Natural killer cell (primary cell): ENCODE measurements around the gene PTPRN2. TPM values are rescaled to one million over a fixed set of nuclear protein-coding genes. Genes with fewer than 3 reads are reported as not detected.

Source experiments
- ATAC-seq, 3 donors: fragments of 150-1000 bp in 2 of 3; fragments of 200-7000 bp in 1 of 3; cut with Tn5 transposase; 1 replicate in 1 of 3; 2 replicates in 2 of 3; pipeline ENCODE4 v1.10.0; 2021; ENCODE audit warnings: mild to moderate bottlenecking in 2 of 3, moderate library complexity in 2 of 3
- DNase-seq, 2 donors: peaks; one replicate each; pipeline versions ENCODE4 v3.0.0 to v3.0.0-alpha.2; 2013 to 2021; ENCODE audit warnings: mixed read lengths in 1 of 2
- H3K27ac ChIP-seq: one replicate; pipeline ENCODE4 v1.5.1; 2013; ENCODE audit warnings: mild to moderate bottlenecking, low read length
- H3K27me3 ChIP-seq: one replicate; pipeline ENCODE4 v1.6.1; 2013; ENCODE audit warnings: low read length; ENCODE audit not compliant: control insufficient read depth, insufficient read depth
- H3K36me3 ChIP-seq: one replicate; pipeline ENCODE4 v1.6.1; 2013; ENCODE audit warnings: low read length; ENCODE audit not compliant: control insufficient read depth, insufficient read depth
- H3K4me1 ChIP-seq: one replicate; pipeline ENCODE4 v1.6.1; 2013; ENCODE audit warnings: low read length; ENCODE audit not compliant: control insufficient read depth, insufficient read depth
- H3K4me3 ChIP-seq: one replicate; pipeline ENCODE4 v1.5.1; 2013; ENCODE audit warnings: low read length
- H3K9me3 ChIP-seq: one replicate; pipeline ENCODE4 v1.6.1; 2013; ENCODE audit warnings: low read length; ENCODE audit not compliant: control insufficient read depth, insufficient read depth
- H3K27ac Mint-ChIP-seq, 2 donors: one replicate each; pipeline ENCODE4 v1.8.0; 2022; ENCODE audit warnings: mild to moderate bottlenecking in 2 of 2, mixed read lengths in 2 of 2, moderate library complexity in 1 of 2
- H3K27me3 Mint-ChIP-seq, 2 donors: one replicate each; pipeline ENCODE4 v1.8.0; 2022; ENCODE audit warnings: low read depth in 2 of 2, mixed read lengths in 2 of 2
- H3K36me3 Mint-ChIP-seq: one replicate; pipeline ENCODE4 v1.8.0; 2022; ENCODE audit warnings: mixed read lengths
- H3K4me1 Mint-ChIP-seq, 2 donors: one replicate each; pipeline ENCODE4 v1.8.0; 2022; ENCODE audit warnings: mixed read lengths in 2 of 2
- H3K4me3 Mint-ChIP-seq: one replicate; pipeline ENCODE4 v1.8.0; 2022; ENCODE audit warnings: mild to moderate bottlenecking, moderate library complexity, mixed read lengths
- H3K9me3 Mint-ChIP-seq, 2 donors: one replicate each; pipeline ENCODE4 v1.8.0; 2022; ENCODE audit warnings: mixed read lengths in 2 of 2
- CTCF ChIP-seq: fragments of 200-600 bp; IDR thresholded peaks from one replicate; pipeline ENCODE4 v1.8.0; 2022; ENCODE audit warnings: antibody characterized with exemption
- WGBS: methylation state at CpG from one replicate; pipeline ENCODE4 v1.1.7; 2013; ENCODE audit warnings: missing lambda C conversion rate; ENCODE audit not compliant: insufficient coverage; 5-methylcytosine and 5-hydroxymethylcytosine counted together
- intact Hi-C: fragments of 100-400 bp; cut with micrococcal nuclease; formaldehyde crosslinking; loops from one replicate; pipeline ENCODE4 v1.14.2; 2022
- total RNA-seq, 4 donors: library from RNA; stranded (reverse); fragments of 120-200 nt in 1 of 4; gene quantifications; one replicate each; pipeline versions ENCODE4 v1.2.3 to v1.2.4, GENCODE V29; 2013 to 2022

Gene PTPRN2
- total RNA-seq, 3 donors from 2014 or later (not counting 1 experiment from before 2014, with no cell fraction given): 1.3 to 2.5 (median 1.9) TPM

GRCh38 chr7:158246272-158246959, 341.2 kb downstream of the PTPRN2 start:
- H3K27me3 ChIP-seq: no peaks in the 10 kb centered on the region
- Mint-ChIP-seq H3K9me3 (no peaks in the 10 kb centered on the region), H3K27me3 (no peaks in the 10 kb centered on the region), H3K4me1 (no peaks in the 10 kb centered on the region), H3K36me3 (no peaks in the 10 kb centered on the region), H3K27ac (no peak overlapping the region), H3K4me3 (no peak overlapping the region)
- peaks cover 9% of the 10 kb centered on the region for H3K9me3 ChIP-seq
- DNase-seq (no peak), ATAC-seq (no peak)
- no peaks in the 10 kb centered on the region for H3K36me3 ChIP-seq
- 91% methylated on average over 24 of the region's 24 CpGs for WGBS
- H3K27ac ChIP-seq: no peak overlapping the region
- TF ChIP-seq CTCF: no peak
- no peak overlapping the region for H3K4me3 ChIP-seq
- no peaks in the 10 kb centered on the region for H3K4me1 ChIP-seq
- intact Hi-C loops: no loop called here

- H3K27ac Mint-ChIP-seq: no peak overlapping the region
- H3K27me3 ChIP-seq: no peaks in the 10 kb centered on the region
These were observed 341.9 kb downstream of the PTPRN2 start for GRCh38 chr7:158245724-158246041.

GRCh38 chr7:158244873-158245723, 342.5 kb downstream of the PTPRN2 start:
- 95% methylated on average over 40 of the region's 40 CpGs for WGBS
- no peaks in the 10 kb centered on the region for H3K4me1 ChIP-seq
- TF ChIP-seq CTCF: no peak
- peaks cover 7% of the 10 kb centered on the region for H3K9me3 ChIP-seq
- H3K27ac ChIP-seq: no peak overlapping the region
- no peaks in the 10 kb centered on the region for H3K4me1 Mint-ChIP-seq
- no peaks in the 10 kb centered on the region for H3K9me3 Mint-ChIP-seq
- H3K36me3 Mint-ChIP-seq: no peaks in the 10 kb centered on the region
- DNase-seq (no peak), ATAC-seq (no peak)
- intact Hi-C loops: no loop called here
- no peaks in the 10 kb centered on the region for H3K36me3 ChIP-seq
- no peaks in the 10 kb centered on the region for H3K27me3 Mint-ChIP-seq
- H3K27me3 ChIP-seq: no peaks in the 10 kb centered on the region
- no peak overlapping the region for H3K4me3 ChIP-seq
- H3K4me3 Mint-ChIP-seq: no peak overlapping the region
- no peak overlapping the region for H3K27ac Mint-ChIP-seq

More at GRCh38 chr7:158245724-158246041, 341.9 kb downstream of the PTPRN2 start:
- ATAC-seq (no peak), DNase-seq (no peak)
- Histone ChIP-seq H3K36me3 (no peaks in the 10 kb centered on the region), H3K4me1 (no peaks in the 10 kb centered on the region), H3K9me3 (peaks cover 7% of the 10 kb centered on the region), H3K27ac (no peak overlapping the region), H3K4me3 (no peak overlapping the region)
- no peak for TF ChIP-seq CTCF
- intact Hi-C loops: no loop called here
- Mint-ChIP-seq H3K27me3 (no peaks in the 10 kb centered on the region), H3K4me3 (no peak overlapping the region), H3K9me3 (no peaks in the 10 kb centered on the region), H3K4me1 (no peaks in the 10 kb centered on the region), H3K36me3 (no peaks in the 10 kb centered on the region)
- 92% methylated on average over 12 of the region's 12 CpGs for WGBS
